GM12874 (cell line): Measurements from ENCODE around the gene NR2E3.
A peak's percentile ranks its signal among the peaks of the same experiment; 100 is the strongest.

Source experiments
- CTCF ChIP-seq: IDR thresholded peaks from 2 replicates; pipeline ENCODE4 v1.5.1; 2011; ENCODE audit warnings: low read depth, mild to moderate bottlenecking, control low read depth, low read length, moderate library complexity; ENCODE audit not compliant: insufficient read depth

NR2E3 gene

GRCh38 chr15:71784719-71785118, 25.6 kb upstream of the NR2E3 start:
- peak; percentile 58 for TF ChIP-seq CTCF

GRCh38 chr15:71785996-71786395, 24.4 kb upstream of the NR2E3 start:
- TF ChIP-seq CTCF, result no peak

GRCh38 chr15:71786673-71787072, 23.7 kb upstream of the NR2E3 start:
- TF ChIP-seq CTCF, result no peak

- no peak for TF ChIP-seq CTCF
These were observed 21.4 kb upstream of the NR2E3 start for GRCh38 chr15:71788646-71789579.

- TF ChIP-seq CTCF, result no peak
These were observed 20.7 kb upstream of the NR2E3 start for GRCh38 chr15:71789616-71790015.

GRCh38 chr15:71790081-71790480, 20.3 kb upstream of the NR2E3 start:
- TF ChIP-seq CTCF, result no peak

GRCh38 chr15:71791975-71792374, 18.4 kb upstream of the NR2E3 start:
- no peak for TF ChIP-seq CTCF
